Amniotic epithelial cell (primary cell): Measurements from ENCODE around the gene LMAN2L.
A peak's percentile ranks its signal among the peaks of the same experiment; 100 is the strongest.

Experiments used
- DNase-seq: peaks from one replicate; pipeline ENCODE4 v3.0.0-alpha.2; 2010; ENCODE audit warnings: low read depth

Gene LMAN2L

DNA sequence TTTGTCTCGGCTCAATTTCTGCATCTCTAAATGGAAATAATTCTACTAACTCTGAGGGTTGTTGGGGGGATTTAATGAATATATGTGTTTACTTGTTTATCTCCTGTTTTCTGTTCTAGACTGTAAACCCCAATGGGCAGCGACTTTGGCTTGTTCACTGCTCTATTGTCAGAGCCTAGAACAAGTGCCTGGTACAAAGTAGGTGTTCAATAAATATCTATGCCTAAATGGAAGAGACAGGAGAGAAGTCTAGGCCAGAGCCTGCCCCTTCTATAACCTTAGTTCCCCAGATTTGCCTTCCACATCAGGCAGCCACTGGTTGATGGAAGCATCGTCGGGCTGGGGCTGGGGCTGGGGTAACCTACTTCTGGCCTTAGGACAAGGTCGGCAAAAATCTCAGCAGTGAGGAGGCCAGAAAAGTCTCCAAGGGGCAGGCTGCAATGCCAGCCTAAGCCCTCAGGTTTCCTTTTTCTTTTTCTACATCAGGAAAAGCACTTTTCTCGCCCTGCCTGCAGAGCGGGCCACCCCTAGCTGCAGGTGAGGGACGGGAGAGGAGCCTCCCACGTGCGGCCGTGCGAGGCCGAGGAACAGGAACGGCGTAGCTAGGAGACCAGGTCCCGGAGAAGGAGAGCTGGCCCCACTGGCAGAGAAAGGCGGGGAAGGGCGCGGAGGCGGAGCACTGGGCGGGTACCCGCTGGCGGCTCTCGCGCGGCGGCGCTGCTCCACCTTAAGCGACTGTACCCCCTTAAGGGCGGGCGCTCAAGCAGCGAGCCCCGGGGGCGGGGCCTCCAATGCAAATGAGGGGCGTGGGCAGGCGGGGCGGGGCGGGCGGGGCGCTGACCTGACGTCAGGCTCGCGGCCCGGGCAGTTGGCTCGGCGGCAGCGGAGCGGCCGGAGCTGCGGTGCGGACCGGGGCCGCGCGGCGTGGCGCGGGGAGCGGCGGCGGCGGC is 20.4 kb upstream of the LMAN2L start, which contains the start of gene CNNM4:
CNNM4 (plus strand) TSS at position 867 of the 950 bp plus-strand sequence. CDS start 98 bp downstream, outside the sequence.
- DNase-seq, result peak; percentile 88

DNA sequence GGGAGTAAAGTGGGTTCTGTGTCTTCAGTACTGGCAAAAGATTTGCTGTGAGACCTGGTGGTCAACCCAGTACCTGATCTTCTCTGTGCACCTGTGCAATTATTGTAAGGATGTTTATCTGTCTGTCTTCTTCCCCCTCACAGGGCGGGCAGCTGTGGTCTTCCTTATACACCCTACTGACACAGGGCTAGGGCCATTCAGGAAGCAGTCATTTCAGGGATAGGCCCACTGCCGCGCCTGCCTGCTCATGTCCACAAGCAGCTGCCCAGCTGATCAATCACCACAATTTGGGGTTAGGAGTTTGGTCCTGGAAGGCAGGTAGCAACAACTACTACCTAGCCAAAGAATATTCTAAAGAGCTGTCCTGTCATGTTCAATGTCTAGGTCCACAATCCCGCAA is 19.7 kb upstream of the LMAN2L start:
- DNase-seq, result no peak

DNA sequence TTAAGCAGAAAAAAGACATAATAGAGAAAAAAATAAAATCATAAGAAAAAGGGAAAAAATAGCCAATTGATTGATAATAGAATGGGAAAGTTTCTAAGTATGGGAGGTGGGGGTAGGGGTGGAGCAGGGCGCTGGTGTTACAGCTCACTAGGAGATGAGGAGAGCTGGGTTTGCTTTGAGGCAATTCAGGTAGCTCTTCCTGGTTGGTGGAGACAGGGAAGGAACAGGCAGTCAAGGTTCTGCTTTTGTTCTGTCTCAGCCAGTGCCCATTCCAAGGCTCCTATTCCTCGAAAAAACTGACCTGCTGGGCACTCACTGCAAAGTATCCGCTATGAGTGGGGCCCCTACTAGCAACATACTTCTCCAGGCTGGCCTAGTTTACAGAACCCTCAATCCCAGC is 19.1 kb upstream of the LMAN2L start:
- DNase-seq, result no peak

DNA sequence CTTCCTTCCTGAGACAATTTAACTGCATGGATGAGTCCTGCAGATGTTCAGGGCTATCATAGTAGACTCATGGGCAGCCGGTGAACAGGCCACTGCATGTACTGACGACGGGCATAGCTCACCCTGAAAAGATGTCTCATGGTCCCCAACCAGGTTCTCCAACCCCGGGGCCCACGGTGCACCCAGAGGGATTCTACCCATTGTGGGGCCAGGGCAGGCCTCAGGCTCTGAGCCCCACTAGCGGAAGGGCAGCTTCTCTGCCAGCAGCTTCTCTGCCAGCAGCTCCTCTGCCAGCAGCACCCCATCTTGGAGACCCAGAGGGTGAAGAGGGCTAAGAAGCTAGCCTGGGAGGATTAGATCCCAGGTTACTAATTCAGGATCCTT is 17.6 kb upstream of the LMAN2L start:
- no peak for DNase-seq

DNA sequence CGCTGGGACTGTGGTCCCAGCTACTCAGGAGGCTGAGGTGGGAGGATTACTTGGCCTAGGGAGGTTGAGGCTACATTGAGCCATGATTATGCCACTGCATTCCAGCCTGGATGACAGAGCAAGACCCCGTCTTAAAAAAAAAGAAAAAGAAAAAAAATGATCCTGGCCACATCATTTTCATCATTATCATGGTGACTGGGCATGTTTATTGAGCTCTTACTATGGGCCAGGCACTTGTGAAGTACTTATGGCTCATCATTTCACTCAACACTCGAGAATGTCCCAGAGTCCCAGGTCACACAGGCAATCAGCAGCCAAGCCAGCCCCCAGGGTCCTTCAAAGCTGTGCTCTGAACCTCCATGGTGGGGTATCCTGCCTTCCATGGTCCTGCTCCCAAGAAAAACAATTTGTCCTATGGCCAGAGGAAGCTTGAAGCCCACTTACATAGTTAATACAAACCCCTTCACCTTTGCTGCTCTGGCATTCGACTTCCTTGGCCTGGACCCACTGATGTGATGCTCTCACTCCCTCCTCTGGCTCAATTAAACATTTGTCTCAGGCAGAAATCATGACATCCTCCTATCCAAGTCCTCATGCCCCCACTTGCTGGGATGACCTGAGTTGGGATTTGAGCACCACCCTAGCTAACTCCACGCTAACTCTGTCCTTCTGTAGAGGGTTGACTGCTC is 17.1 kb upstream of the LMAN2L start:
- no peak for DNase-seq

DNA sequence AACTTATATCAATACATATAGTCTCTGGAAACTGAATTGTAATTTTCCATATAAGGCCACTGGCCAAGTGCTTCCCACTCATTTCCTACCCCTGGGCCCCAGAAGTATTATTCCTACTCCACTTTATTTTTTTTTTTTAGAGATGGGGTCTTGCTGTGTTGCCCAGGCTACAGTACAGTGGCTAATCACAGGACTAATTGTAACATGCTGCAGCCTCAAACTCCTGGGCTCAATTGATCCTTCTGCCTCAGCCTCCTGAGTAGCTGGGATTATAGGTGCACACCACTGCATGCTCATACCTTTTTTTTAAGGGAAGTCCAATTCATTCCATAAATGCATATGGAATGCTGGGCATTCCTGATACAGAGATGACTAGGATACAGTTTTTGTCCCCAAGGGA is 14.5 kb upstream of the LMAN2L start:
- DNase-seq, result no peak

DNA sequence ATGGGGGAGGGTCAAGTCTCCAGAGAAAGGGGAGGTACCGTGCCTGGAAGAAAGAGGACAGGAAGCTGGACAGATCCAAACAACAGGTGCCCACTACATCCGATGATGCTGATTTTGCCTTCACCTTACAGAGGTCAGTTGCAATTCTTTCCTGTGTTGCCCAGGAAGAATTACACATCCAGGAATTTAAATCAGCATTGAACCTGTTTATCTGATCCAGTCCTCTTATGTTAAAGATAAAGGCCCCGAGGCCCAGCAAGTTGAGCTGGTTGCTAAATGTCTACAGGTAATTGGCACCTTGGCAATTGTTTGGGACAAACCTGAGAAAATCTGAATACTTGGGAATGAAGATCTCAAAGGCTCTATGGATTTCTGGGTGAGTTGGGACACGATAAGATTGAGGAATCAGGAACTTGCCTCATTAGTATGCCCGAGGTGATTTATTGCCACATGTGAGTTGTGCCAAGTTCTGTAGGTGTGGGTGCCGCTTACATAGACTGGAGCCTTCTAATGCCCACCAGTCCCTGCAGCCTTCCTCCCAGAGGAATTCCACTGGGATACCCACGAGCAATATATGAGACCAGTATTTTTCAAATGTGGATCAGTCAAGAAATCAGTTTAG is 13.9 kb upstream of the LMAN2L start:
- DNase-seq, result no peak

DNA sequence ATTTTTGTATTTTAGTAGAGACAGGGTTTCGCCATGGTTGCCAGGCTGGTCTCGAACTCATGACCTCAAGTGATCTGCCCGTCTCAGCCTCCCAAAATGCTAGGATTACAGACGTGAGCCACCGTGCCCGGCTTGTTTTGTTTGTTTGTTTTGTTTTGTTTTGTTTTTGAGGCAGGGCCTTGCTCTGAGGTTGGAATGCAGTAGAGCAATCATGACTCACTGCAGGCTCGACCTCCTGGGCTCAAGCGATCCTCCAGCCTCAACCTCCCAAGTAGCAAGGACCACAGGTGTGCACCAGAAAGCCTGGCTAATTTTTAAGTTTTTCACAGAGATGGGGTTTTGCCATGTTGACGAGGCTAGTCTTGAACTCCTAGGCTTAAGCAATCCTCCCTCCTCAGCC is 11.9 kb upstream of the LMAN2L start:
- DNase-seq, result no peak

DNA sequence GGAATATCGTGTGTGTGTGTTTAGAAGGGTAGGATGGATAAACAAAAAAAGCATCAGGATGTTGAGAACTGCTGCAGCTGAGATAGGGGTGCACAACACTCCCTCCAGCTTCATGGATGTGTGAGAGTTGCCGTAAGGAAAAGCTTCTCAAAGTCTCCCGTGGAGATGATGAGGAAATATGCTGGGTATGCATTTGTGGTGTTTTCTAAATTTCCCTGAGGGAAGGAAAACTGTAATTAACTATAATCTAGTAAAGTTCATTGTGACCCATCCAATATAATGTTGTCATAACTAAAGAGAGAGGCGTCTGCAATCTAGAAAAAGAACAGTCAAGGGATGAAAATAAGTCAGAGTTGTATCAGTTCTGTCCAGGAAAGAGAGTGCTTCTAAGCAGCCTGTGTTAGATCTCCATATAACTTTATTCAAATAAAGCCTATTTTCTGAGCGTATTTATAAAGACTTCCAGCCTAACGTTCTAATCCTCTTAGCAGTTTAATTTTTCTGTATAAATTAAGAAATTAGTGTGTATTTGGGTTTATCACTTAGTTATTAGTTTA is 7.3 kb upstream of the LMAN2L start:
- DNase-seq, result no peak

DNA sequence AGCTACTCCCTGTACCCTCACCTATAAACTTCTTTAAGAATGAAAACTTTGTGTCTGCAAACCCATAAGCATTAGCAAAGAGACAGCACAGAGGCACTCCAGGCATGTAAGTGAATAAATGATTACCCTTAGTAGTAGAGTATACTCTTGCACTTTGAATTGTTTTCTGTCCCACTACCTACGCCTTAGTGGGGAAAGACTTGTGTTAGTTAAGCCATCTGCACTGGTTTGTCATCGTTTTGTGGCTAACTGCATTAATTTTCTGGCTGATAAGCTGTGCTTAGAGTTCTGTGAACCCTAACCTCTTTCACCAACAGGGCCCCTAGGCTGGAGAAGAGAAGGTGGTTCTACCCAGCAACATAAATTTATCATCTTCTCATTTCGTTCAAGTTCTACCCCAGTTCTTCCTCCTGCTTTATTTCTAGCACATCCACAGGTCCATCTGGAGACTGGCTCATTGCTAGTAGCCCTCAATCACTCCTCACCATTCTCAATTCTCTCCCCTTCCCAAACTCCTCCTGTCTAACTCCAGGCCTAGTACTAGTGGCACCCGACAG is 710 bp downstream of the LMAN2L start:
- DNase-seq, result peak; percentile 58

DNA sequence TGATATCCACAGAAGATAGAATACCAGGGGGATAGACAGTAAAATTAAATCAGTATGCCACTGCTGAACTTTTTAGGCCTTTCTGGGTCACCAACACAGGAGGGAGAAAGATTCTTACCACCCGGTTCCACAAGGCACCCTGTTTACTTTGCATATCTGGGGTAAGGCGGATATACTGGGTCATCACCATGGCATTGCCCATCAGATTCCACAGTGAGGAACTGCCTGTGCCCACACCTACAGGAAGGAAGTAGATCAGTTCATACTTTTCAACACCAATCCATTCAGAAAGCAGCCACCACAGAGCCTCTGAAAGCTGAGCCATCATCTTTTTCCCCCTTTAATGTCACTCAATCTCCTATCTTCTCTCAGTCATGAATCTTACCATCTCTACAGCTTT is 2.0 kb downstream of the LMAN2L start:
- no peak for DNase-seq

DNA sequence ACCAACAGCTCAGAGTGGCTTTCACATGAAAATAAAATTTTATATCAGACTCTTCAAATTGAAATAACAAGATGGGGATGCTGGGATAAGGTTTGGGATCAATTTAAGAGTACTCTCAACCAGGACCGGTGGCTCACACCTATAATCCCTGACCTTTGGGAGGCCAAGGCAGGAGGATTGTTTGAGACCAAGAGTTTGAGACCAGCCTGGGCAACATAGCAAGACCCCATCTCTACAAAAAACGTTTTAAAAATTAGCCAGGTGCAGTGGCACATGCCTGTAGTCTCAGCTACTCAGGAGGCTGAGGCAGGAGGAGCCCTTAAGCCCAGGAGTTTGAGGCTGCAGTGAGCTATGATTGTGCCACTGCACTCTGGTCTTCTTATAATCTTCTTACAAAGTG is 2.6 kb downstream of the LMAN2L start:
- DNase-seq, result no peak

DNA sequence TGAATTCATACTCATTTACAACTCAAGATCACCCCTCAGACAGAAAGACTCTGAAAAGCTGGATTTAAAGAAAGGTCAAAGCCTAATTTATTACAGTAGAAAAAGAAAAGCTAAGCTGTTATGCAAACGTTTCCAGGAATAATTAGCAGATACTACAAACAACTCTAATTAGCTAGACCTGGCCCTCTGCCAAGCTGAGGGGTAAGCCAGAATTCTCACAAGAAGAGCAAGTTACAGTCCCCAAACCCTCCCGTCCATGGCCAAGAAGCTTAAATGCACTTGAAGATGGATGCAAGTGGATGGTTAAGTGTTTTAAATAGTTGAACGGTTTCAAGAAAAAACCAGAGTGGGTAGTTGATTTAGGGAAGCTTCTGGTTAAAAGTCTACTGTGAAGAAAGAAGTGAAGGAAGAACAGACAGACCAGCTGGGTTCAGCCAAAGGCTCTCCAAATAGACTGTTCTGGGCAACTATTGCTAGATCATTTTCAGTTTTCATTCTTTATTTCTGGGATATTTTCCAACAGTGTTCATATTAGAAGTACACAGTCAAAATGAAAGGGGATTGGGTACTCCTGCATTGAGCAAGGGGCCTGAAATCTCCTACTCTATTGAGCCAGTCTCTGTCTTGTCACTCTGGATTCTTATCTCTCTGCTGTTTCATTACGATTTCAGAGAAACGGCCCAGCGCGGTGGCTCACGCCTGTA is 4.8 kb downstream of the LMAN2L start:
- DNase-seq, result no peak

DNA sequence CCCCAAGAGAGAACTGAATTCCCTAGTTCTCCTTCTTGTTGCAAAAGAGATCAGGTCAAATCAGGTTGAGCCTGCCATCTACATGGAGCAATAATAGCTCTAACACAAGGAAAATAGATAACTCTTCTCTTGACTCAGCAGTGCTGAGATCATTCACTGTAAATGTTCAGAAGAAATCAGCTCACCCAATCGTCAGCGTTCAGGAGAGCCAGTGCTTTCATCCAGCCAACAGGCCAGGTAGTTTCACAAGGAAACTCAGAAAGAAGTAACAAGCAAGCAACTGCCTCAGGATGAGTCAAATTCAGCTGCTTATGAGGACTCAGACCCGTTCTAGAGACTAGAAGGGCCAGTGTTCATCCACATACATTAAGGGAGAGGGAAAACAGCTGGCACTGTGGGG is 5.9 kb downstream of the LMAN2L start:
- peak; percentile 59 for DNase-seq

DNA sequence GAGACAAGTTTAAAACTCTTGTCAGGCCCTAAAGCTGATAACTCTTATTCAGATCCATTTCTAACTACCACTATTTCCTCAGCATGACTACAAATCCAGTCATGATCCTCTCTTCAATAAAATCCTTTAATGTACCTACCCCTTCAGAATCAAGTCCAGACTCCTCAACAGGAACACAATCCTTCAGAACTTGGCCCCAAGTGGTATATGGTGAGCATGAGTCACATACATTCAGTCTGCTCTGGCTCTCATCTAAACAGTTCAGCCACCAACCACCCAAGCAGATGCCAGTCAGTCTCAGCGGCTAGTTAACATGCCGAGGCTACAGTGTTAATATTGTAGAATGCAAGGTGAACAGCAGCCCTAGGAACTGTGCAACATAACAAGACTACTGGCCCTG is 9.7 kb downstream of the LMAN2L start:
- DNase-seq, result peak; percentile 70

DNA sequence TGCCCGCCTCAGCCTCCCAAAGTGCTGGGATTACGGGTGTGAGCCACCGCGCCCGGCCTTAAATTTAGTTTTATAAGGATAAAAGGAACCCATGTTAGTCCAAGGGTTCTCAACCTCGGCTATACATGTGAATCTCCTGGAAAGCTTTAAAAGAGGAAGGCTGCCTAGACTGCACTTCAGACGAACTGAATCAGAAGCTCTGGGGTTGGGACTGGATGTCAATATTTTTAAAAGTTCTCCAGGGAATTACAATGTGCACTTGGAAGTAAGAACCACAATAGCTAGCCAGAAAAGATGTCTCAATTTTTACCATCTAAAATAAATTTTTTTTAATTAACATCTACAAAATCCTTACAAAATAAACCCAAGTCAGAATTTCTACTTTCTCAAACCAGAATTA is 10.1 kb downstream of the LMAN2L start:
- DNase-seq, result no peak

DNA sequence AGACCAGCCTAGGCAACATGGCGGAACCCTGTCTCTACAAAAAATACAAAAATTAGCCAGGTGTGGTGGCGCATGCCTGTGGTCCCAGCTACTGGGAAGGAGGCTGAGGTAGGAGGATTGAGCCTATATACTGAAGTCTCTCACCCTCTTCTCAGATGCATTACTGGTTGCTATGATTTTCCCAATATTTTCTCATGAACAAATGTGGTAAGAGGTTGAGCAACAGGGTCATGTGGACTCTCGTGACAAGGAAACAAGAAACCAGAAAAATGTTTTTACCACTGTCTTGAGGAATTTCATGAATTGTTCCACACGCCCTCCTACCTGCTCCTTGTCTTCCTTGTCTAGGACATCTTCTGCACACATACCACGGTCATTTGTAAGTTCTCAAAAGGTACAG is 12.4 kb downstream of the LMAN2L start:
- peak; percentile 87 for DNase-seq

DNA sequence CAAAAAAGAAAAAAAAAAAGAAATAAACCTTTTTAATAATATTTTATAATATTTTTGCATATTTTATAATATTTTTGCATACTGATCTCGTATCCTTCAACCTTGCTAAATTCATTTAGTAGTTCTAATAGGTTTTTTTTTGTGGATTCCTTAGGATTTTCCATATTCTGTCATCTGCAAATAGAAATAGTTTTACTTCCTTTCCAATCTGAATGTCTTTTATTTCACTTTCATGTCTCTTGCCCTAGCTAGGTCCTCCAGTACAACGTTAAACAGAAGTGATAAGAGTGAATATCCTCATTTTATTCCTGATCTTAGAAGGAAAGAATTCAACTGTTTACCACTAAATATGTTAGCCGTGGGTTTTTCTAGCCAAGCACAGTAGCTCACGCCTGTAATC is 13.7 kb downstream of the LMAN2L start:
- DNase-seq, result no peak

DNA sequence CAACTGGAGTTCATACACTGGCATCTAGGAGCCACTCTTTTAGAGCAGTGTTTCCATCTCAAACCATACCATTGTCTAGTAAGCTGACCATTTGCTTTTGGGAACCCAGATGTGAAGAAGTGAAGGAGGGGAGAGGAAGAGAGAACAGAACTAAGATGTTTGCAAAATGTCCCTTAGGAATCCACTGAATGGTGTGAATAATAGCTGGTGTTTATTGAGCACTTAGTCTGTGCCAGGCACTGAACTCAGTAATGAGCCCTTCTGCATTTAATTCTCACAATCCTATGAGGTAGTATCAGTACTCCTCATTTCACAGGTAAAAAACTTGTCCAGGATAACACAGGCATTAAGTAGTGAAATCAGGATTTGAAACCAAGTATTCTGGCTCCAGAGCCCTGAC is 23.5 kb downstream of the LMAN2L start:
- no peak for DNase-seq

DNA sequence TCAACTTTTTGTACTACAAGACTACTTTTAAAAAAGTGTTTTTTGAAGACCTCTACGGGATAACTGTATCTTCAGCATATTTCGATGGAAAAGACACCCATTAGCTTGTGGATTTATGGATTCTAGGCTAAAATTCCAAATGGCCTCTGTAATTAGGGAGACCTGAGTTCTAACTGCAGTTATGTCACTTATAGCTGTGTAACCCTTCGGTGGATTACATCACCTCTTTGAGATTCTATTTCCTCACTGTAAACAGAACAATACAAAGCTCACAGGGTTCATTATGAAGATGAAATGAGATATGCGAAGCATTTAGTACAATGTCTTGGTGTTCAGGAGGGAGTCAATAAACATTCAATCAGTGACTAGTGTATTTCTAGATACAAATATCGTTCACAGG is 24.2 kb downstream of the LMAN2L start:
- DNase-seq, result peak; percentile 23

DNA sequence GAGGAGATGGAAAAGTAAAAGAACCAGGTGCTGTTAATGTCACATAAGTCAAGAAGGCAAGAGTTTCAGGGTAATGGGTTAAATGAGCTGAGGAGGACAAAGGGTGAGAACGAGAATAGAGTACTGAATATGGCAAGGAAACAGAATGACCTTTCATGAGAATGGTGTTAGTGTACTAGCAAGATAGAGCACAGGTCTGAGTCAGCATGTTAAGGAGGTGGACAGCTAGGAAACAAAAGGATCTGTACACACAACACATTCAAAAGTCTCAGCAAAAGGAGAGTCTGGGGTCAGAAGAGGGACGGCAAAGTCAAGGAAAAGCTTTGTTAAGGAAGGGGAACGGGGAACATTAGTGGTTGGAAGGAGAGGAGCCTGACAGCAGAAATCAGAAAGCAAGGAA is 28.9 kb downstream of the LMAN2L start:
- no peak for DNase-seq
